ENCODE results near the gene SYNJ2.

DNA sequence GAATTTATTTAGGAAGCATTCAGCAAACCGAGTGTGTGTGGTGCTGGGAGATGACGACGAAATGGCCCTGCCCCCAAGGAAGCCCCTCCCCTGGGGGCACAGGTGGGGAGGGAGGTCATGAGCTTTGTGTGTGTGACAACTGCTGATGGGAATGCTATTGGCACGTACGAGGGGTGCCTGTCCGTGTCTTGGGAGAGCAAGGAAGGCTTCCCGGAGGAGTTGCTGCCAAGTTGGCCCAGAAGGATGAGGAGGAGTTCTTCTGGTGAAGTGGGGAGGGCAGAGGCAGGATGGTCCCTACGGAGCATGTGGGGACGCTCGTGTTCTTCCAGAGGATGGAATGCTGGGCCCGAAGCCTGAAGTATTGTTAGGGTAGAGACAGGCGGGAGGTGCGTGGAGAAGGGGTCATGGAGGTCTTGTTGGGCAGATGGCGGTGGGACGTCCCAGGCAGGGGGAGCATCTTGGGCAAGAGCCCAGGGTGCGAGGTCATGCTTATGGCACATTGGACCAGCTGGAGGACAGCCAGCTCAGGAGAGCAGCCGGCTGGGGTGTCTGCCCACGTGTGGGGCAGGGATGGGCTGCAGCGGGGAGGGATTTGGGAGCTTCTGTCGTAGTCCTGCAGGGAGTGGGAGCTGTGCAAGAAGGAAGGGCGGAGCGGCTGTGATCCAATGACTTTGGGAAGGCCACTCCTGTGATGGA, 46.1 kb downstream of the SYNJ2 start:
- no peak for TF ChIP-seq POLR2AphosphoS5 (IDR thresholded peaks at IDR 0.05)
- TF ChIP-seq, protein P1, sequence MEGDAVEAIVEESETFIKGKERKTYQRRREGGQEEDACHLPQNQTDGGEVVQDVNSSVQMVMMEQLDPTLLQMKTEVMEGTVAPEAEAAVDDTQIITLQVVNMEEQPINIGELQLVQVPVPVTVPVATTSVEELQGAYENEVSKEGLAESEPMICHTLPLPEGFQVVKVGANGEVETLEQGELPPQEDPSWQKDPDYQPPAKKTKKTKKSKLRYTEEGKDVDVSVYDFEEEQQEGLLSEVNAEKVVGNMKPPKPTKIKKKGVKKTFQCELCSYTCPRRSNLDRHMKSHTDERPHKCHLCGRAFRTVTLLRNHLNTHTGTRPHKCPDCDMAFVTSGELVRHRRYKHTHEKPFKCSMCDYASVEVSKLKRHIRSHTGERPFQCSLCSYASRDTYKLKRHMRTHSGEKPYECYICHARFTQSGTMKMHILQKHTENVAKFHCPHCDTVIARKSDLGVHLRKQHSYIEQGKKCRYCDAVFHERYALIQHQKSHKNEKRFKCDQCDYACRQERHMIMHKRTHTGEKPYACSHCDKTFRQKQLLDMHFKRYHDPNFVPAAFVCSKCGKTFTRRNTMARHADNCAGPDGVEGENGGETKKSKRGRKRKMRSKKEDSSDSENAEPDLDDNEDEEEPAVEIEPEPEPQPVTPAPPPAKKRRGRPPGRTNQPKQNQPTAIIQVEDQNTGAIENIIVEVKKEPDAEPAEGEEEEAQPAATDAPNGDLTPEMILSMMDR (IDR thresholded peaks at IDR 0.05; ENCODE audit: poor library complexity, severe bottlenecking) = no peak
- no peak for TF ChIP-seq SMC3 (conservative IDR thresholded peaks at IDR 0.05; ENCODE audit: poor library complexity)

All from neural cell (in vitro differentiated cells).